Endothelial cell of umbilical vein (primary cell): Measurements from ENCODE around the gene ARHGEF7.

Experiments used
- EZH2 ChIP-seq: IDR thresholded peaks from 2 replicates; pipeline ENCODE4 v1.6.1; 2012; ENCODE audit warnings: borderline replicate concordance, low read depth, mild to moderate bottlenecking, moderate library complexity, low read length, inconsistent platforms; ENCODE audit not compliant: severe bottlenecking
- POLR2A ChIP-seq: IDR thresholded peaks from 2 replicates; pipeline ENCODE4 v1.6.1; 2012; ENCODE audit warnings: low read depth, mild to moderate bottlenecking, control low read depth, low read length
- TF ChIP-seq, protein P1 (sequence below), 2 donors: IDR thresholded peaks; 1 replicate in 1 of 2; 2 replicates in 1 of 2; pipeline ENCODE4 v1.5.1; 2011; ENCODE audit warnings: low read length in 2 of 2, mild to moderate bottlenecking in 2 of 2, moderate library complexity in 2 of 2, control low read depth in 1 of 2, inconsistent platforms in 1 of 2, low read depth in 1 of 2; ENCODE audit not compliant: insufficient read depth in 1 of 2; ENCODE audit errors: extremely low read depth in 1 of 2

DNA sequence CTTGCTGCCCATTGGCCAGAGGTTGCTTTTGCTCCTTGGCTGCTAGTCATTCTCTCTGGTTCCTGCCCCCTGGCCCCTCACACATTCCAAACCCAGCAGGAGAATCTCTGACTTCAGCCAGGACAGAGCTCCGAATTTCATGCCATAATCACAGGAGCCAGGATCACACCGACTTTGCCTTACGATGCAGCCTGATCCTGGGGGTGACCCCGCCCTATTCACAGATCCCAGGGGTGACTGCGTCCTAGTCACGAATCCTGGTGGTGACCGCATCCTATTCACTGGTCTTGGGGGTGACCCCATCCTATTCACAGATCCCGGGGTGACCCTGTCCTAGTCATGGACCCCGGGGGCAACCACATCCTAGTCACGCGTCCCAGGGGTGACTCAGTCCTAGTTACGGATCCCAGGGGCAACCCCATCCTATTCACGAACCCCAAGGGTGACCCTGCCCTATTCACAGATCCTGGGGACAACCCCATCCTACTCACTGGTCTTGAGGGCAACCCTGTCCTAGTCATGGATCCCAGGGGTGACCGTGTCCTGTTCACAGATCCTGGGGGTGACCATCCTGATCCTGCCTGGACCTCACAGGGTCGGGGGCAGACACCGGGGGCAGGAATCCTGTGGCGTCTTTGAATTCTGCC lies 198.0 kb downstream of the ARHGEF7 start:
- TF ChIP-seq EZH2: no peak
- no peak for TF ChIP-seq POLR2A
- TF ChIP-seq, protein P1, sequence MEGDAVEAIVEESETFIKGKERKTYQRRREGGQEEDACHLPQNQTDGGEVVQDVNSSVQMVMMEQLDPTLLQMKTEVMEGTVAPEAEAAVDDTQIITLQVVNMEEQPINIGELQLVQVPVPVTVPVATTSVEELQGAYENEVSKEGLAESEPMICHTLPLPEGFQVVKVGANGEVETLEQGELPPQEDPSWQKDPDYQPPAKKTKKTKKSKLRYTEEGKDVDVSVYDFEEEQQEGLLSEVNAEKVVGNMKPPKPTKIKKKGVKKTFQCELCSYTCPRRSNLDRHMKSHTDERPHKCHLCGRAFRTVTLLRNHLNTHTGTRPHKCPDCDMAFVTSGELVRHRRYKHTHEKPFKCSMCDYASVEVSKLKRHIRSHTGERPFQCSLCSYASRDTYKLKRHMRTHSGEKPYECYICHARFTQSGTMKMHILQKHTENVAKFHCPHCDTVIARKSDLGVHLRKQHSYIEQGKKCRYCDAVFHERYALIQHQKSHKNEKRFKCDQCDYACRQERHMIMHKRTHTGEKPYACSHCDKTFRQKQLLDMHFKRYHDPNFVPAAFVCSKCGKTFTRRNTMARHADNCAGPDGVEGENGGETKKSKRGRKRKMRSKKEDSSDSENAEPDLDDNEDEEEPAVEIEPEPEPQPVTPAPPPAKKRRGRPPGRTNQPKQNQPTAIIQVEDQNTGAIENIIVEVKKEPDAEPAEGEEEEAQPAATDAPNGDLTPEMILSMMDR (IDR thresholded peaks at IDR 0.05; ENCODE audit: extremely low read depth in 1 of 2, insufficient read depth in 1 of 2, low read depth in 1 of 2, low read length in 2 of 2): no peak
